HG02870 (cell line): ENCODE data around the gene ASB15.
"Not testable (repeated sequence)": the region's sequence is repeated elsewhere in the genome, so short reads cannot be mapped to it uniquely, and the experiment has no call there.

ENCODE experiments used
- ATAC-seq: cut with Tn5 transposase; IDR thresholded peaks from one replicate; pipeline ENCODE4 v1.9.1; 2021; ENCODE audit warnings: mild to moderate bottlenecking, moderate library complexity; ENCODE audit not compliant: unreplicated experiment

ASB15 gene

GRCh38 chr7:123634011-123634573 is 32.5 kb downstream of the ASB15 start:
- ATAC-seq: not testable (repeated sequence)

- ATAC-seq: peak; percentile 54
These were observed 34.1 kb downstream of the ASB15 start for GRCh38 chr7:123635551-123636359.

- no peak for ATAC-seq
These were observed 35.6 kb downstream of the ASB15 start for GRCh38 chr7:123637203-123637602.

GRCh38 chr7:123637878-123638277 is 36.3 kb downstream of the ASB15 start:
- ATAC-seq: no peak

- no peak for ATAC-seq
These were observed 38.0 kb downstream of the ASB15 start for GRCh38 chr7:123639631-123640030.

GRCh38 chr7:123640583-123640982 is 39.0 kb downstream of the ASB15 start:
- no peak for ATAC-seq

GRCh38 chr7:123641901-123642300 is 40.3 kb downstream of the ASB15 start:
- no peak for ATAC-seq

- ATAC-seq: no peak
These were observed 42.1 kb downstream of the ASB15 start for GRCh38 chr7:123643495-123644441.

- no peak for ATAC-seq
These were observed 43.9 kb downstream of the ASB15 start for GRCh38 chr7:123645516-123645915.

GRCh38 chr7:123647106-123647730 is 45.6 kb downstream of the ASB15 start:
- ATAC-seq: no peak

- no peak for ATAC-seq
These were observed 48.3 kb downstream of the ASB15 start for GRCh38 chr7:123649964-123650363.

GRCh38 chr7:123650595-123650994 is 49.0 kb downstream of the ASB15 start:
- ATAC-seq: no peak

GRCh38 chr7:123652406-123652805 is 50.8 kb downstream of the ASB15 start:
- ATAC-seq: no peak

- ATAC-seq: no peak
These were observed 51.5 kb downstream of the ASB15 start for GRCh38 chr7:123653162-123653561.

GRCh38 chr7:123655614-123656013 is 54.0 kb downstream of the ASB15 start, which contains the start of gene LMOD2:
Gene LMOD2 (plus strand): TSS chr7:123655866. CDS start chr7:123655964, 98 bp downstream.
- ATAC-seq: no peak

GRCh38 chr7:123656544-123657303 is 55.1 kb downstream of the ASB15 start:
- ATAC-seq: no peak

- no peak for ATAC-seq
These were observed 55.7 kb downstream of the ASB15 start for GRCh38 chr7:123657304-123657685.

- ATAC-seq: no peak
These were observed 56.4 kb downstream of the ASB15 start for GRCh38 chr7:123658023-123658422.

- no peak for ATAC-seq
These were observed 59.1 kb downstream of the ASB15 start for GRCh38 chr7:123660514-123661354.
